Mucosa of gallbladder (tissue), 1 donor: ENCODE data around the gene MGLL. TPM values are rescaled to one million over a fixed set of nuclear protein-coding genes. Genes with fewer than 3 reads are reported as not detected.

Experiments
- DNase-seq: peaks from one replicate; pipeline ENCODE4 v3.0.0-alpha.2; 2020; ENCODE audit warnings: low spot score
- total RNA-seq: library from RNA; stranded (reverse); gene quantifications from one replicate; pipeline ENCODE4 v1.2.1, GENCODE V29; 2021
- donor health status: DM: no; HTN: no; CAD: no.

Gene MGLL
- total RNA-seq, 1 donor from 2014 or later = 193 TPM

DNA sequence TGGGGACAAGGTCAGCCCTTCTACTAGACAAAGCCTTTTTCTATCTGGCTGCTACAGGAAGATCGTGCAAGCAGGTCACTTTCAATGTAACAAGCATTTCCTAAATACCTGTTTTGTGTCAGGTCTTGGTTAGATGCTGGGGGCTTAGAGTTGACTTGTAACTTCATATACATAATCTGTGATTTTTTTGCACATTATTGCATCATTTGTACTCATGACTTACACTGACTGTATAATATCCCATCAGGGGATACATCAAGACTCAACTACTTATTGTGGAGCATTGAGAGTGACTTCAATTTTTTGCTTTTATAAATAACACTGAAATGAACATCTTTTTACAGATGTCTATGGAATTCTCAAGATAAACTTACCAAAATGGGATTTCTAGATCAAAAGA lies 80.6 kb downstream of the MGLL start:
- no peak for DNase-seq

- no peak for DNase-seq
These were observed 81.1 kb downstream of the MGLL start for GRCh38 chr3:127741246-127741645.

- no peak for DNase-seq
These were observed 82.0 kb downstream of the MGLL start for GRCh38 chr3:127740136-127740915.

DNA sequence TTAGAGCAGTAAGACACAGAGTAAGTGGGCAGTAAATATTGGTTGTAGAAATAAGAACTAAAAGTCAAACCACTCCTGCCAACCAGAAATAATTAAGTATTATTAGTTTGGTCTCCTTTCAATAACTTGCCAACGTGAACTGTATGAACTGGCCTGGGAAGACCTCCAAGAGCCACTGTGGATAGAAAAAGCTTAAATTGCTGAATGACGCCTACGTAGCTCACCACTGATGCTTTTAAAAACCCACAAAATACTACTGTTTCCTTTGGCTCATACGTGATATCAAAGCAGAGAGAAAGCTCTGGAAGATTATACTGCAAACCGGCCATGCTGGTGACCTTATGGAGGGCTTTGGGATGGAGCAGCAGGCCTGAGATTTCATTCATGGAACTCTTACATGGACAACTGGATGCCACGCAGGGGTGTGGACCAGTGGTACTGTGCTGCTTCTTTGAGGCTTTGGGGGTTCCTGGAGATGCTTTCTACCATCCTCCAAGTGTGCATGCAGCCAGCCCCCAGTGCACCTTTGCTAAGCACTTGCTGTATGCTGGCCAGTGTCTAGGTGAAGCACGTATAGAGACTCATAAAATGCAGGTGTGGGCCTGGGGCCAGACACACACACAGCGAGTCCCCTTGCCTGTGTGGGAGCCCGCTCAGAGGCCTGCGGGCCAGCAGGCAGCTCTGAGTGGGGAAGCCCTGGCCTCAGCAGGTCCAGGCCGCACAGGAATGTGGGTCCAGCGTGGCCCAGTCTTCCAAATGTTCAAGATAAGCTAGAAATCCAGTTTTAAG lies 82.8 kb downstream of the MGLL start:
- no peak for DNase-seq

- peak; percentile 61 for DNase-seq
These were observed 84.0 kb downstream of the MGLL start for GRCh38 chr3:127738192-127738840.

GRCh38 chr3:127736801-127737539 lies 85.3 kb downstream of the MGLL start:
- DNase-seq = no peak

GRCh38 chr3:127735767-127736693 lies 86.3 kb downstream of the MGLL start:
- DNase-seq = peak; percentile 40

DNA sequence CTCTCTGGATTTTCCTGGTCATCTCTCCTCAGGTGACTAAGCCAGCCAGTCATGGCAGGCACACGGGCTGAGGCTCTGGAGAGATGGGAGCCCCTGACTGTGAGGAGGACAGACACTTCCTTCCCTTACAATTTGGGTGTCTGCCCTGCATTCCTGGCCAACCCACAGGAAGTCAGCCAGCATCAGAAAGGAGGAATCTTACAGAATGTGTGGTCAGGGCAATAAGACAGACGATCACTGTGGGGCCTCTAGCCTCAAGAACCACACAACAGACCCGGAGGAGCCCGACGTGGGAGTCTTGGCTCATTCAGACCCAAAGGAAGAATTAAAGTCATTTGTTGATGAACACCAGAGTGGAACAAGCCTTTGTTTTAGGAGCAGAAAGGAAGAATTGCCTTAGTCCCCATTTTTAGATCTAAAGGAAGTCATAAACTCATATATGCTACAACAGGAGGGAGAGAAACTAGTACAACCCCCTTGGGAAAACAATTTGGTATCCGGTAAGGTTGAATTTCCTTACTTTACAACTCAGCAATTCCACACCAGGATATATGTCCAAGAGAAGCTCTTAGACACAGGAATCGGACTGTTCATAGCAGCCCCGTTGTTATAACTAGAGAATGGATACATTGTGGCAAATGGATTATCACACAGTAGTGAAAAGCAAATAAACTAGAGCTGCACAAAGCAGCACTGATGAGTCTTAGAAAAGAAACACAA lies 87.4 kb downstream of the MGLL start:
- peak; percentile 44 for DNase-seq

DNA sequence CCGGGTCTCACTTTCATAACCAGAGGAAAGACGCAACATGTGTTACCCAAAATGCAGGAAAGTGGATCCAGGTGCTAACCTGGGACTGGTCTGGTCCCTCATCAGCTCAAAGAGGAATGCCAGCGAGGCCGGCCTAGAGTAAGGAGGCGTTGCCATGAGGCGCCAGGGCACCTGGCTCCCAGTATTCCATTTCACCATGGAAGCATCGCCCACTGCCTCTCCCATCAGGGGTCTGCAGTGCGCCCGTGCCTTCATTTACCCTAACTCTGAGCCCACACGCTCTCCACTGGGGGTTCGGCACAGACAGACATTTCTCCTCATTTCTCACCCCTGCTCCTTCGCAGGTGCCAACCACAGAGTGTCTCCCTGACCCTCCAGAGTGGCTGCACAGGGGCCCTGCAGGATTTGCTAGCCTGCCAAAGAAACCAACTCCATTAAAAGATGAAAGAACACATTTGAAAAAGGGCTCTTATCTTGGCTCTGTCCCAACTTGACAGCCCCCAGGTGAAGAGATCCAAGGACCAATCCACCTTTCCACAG lies 88.1 kb downstream of the MGLL start:
- DNase-seq = no peak

GRCh38 chr3:127733781-127734180 lies 88.5 kb downstream of the MGLL start:
- DNase-seq = no peak

DNA sequence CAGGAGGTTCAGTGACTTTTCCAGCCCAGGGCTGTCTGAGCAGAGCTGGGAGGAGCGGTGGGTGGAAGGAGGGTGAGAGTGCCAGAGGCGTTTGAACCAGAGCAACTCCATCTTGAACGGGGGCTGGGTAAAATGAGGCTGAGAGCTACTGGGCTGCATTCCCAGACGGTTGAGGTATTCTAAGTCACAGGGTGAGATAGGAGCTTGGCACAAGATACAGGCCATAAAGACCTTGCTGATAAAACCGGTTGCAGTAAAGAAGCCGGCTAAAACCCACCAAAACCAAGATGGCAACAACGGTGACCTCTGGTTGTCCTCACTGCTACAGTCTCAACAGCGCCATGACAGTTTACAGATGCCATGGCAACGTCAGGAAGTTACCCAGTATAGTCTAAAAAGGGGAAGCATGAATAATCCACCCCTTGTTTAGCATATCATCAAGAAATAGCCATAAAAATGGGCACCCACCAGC lies 89.4 kb downstream of the MGLL start:
- no peak for DNase-seq

DNA sequence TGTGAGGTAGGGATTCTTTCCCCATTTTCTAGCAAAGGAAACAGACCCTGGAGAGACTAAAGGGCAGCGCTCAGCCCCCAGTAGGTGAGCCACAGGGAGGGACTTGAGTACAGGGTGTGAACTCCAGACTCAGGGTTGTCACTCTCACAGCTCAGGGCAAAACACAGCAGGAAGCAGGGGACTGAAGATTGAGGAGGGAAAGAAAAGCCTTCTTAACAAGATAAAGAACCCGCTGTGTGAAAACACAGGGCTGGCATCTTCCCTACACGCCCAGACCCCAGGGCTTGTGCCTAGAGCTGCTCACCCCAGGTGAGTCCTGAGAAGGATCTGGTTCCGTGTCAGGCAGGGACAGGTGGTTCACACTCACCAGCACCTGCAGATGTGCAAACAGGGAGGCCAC lies 90.0 kb downstream of the MGLL start:
- DNase-seq = no peak

DNA sequence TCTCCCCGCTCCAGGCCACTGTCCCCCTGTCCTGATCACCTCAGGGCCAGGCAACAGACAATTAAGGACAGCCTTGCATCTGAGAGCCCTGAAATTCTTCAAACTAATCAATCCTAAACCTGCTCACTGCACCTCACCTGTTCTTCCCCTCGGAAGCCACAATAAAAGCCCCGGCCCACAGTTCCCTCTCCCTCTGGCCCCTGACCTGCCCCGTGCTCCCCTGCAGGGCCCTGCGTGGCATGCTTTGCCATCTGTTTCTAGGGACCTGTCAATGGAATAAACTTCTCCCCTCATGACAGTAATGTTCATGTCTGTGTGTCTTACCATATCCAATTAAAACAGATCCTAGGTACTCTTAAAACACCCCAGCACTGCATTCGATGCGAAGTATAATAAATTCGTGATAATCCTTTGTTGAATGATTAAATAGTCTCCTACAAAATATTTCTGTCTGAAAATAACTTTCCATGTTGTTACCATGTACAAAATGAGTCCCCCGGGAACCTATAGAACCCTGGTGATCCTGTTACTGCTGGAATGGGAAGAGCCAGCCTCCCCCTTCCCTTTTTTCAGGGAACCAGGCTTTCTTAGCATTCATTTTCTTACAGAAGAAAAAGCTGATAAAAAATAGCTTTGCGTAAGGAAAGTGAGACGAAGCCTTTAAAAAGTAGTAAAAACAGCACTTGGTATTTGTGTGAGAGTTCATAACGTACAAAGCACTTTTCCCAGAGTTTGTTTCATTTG lies 90.6 kb downstream of the MGLL start:
- no peak for DNase-seq

- DNase-seq = no peak
These were observed 91.5 kb downstream of the MGLL start for GRCh38 chr3:127730666-127731295.

GRCh38 chr3:127730171-127730570 lies 92.1 kb downstream of the MGLL start:
- DNase-seq = no peak

DNA sequence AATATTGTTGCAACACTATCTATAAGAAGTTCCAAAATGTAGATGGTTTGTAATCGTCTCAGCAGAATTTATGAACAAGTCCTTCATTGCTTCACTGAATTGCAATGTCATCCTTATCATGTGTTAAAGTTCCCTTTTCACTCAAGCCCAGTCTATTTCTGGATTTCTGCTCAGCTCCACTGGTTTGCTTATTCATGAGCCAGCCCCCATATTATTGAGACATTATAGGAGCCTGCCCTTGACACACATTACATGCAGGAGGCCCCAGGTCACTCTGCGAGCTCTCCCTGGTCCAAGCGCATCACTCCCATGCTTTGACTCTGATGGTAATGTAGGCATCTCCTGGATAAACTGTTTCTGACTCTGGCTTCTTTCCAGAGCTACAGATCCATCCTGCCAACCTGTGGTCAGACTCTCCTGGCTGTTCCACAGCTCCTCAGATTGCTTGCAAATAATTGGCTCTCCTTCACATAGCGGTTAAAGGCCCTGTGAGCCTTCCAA lies 92.7 kb downstream of the MGLL start:
- no peak for DNase-seq

DNA sequence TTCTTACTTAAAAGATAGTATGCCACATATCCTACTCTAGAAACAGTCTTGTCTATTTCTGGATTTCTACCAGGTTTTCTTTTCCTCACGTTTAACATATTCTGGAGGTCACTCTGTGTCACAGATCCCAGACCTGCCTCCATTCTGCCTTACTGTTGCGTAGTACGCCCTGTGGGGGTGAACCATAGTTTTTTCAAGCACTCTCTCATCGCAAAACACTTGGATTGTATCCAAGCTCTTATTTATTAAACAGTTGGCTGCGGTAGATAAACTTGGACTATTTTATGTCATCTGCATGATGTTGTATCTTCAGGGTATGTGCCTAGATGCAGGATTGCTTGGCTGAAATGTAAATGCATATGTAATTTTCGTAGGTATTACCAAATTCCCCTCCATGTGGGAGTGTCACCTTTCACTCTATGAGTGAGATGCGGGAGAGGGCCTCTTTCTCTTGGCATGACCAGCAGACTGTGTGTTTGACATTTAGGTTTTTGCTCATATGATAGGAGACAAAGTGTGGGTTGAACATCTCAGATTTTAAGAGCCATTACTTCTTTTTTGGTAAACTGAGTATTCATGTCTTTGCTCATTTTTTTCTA lies 93.8 kb downstream of the MGLL start:
- DNase-seq = no peak

DNA sequence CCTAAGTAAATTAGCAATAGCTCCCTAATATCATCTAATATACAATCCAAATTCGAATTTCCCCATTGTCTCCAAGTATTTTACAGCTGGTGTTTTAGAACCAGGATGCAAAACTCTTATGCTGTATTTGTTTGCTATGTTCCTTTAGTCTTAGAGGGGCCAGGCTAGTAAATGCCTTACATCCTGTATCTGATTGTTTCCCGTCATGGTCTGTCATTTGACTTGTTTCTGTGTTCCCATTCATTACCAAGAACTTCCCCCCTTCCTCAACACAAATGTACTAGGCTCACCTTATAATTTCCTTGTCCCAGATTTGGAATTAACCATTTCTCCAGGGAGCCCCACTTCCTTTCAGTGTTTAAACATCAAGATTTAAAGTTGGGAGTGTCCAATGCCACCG lies 95.4 kb downstream of the MGLL start:
- no peak for DNase-seq
